ENCODE results near the gene TRIM17.

- TF ChIP-seq, protein P1, sequence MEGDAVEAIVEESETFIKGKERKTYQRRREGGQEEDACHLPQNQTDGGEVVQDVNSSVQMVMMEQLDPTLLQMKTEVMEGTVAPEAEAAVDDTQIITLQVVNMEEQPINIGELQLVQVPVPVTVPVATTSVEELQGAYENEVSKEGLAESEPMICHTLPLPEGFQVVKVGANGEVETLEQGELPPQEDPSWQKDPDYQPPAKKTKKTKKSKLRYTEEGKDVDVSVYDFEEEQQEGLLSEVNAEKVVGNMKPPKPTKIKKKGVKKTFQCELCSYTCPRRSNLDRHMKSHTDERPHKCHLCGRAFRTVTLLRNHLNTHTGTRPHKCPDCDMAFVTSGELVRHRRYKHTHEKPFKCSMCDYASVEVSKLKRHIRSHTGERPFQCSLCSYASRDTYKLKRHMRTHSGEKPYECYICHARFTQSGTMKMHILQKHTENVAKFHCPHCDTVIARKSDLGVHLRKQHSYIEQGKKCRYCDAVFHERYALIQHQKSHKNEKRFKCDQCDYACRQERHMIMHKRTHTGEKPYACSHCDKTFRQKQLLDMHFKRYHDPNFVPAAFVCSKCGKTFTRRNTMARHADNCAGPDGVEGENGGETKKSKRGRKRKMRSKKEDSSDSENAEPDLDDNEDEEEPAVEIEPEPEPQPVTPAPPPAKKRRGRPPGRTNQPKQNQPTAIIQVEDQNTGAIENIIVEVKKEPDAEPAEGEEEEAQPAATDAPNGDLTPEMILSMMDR (IDR thresholded peaks at IDR 0.05; ENCODE audit: low read depth, low read length, poor library complexity, severe bottlenecking), result no peak
- TF ChIP-seq EZH2phosphoT487 (IDR thresholded peaks at IDR 0.05; ENCODE audit: borderline replicate concordance, low read length), result no peak
Measured at GRCh38 chr1:228417061-228417460, 400 bp upstream of the TRIM17 start.

All from DOHH2 (cell line).